Measurements from ENCODE around the gene ACOT2.
A peak's percentile ranks its signal among the peaks of the same experiment; 100 is the strongest.
"Not testable (repeated sequence)": the region's sequence is repeated elsewhere in the genome, so short reads cannot be mapped to it uniquely, and the experiment has no call there.

ACOT2 gene

GRCh38 chr14:73568886-73569184 is 178 bp upstream of the ACOT2 start:
- not testable (repeated sequence) for DNase-seq

GRCh38 chr14:73570913-73571312 is 1.9 kb downstream of the ACOT2 start:
- DNase-seq = not testable (repeated sequence)

DNA sequence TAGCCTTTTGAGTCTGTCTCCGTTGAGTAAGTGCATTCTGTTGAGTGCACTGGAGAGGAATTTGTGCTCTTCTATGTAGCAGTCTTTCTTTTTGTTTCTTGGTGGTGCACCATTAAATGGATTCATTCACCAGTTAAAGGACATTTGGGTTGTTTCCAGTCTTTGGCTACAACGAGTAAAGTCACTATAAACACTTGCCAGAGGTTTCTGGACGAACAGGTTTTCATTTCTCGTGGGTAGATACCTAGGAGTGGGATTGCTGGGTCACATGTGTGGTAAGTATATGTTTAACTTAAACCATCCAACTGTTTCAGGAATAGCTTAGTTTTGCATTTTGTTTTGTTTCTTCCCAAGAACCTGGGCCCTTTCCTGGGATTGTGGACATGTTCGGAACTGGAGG is 4.0 kb downstream of the ACOT2 start:
- not testable (repeated sequence) for DNase-seq

GRCh38 chr14:73573740-73574139 is 4.7 kb downstream of the ACOT2 start:
- DNase-seq = not testable (repeated sequence)

GRCh38 chr14:73574251-73574650 is 5.2 kb downstream of the ACOT2 start:
- DNase-seq = not testable (repeated sequence)

GRCh38 chr14:73576391-73576790 is 7.4 kb downstream of the ACOT2 start:
- DNase-seq = no peak

- DNase-seq = not testable (repeated sequence)
Observed at GRCh38 chr14:73577214-73577613, 8.2 kb downstream of the ACOT2 start.

DNA sequence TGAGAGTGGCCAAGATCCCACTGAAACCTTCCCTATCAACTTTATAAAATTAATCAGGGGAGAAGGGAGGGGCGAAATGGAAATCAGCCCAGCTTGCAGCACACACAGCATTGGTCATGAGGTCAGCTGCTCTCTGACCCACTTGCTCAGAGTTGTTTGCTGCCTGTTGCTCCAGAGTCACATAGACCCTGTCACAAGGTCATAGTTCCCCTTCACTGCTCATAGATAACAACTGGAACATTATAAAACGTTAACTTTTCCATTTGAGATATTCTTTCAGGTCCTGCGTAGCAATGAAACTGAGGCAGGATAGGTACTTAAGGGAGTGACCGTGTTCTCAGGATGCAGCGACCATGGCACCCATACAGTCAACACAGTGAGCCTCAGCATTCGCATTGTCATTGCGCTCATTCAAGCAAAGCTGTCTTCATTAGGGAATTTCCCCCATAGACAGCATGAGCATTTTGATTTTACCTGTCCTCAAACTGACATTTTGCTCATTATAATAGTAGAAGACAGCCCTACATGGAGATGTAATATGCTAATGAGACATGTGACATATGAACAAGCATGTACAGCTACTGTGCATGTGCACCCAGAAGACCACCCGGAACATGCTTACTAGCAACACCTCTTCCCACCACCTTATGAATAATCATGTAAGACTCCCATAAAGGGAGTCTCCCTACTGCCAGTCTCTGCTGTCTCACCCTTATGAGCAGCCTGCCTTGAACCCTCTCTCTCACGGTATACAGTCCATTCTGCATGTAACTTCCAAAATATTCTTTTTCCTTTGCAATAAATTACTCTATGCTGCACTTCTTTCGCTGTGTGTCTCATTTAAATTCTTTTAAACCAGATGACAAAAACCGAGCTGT is 13.3 kb downstream of the ACOT2 start:
- not testable (repeated sequence) for DNase-seq

GRCh38 chr14:73588695-73589094 is 19.7 kb downstream of the ACOT2 start:
- no peak for DNase-seq

DNA sequence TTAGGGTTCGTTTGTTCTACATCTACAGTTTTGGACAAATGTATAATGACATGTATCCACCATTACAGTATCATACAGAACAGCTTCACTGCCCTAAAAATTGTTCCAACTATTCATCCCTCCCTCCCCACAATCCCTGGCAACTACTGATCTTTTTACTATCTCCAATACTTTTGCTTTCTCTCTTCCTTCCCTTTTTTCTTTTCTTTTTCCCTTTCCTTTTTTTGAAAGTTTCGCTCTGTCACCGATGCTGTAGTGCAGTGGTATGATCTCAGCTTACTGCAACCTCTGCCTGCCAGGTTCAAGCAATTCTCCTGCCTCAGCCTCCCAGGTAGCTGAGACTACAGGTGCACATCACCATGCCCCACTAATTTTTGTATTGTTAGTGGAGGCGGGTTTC is 20.1 kb downstream of the ACOT2 start:
- no peak for DNase-seq

DNA sequence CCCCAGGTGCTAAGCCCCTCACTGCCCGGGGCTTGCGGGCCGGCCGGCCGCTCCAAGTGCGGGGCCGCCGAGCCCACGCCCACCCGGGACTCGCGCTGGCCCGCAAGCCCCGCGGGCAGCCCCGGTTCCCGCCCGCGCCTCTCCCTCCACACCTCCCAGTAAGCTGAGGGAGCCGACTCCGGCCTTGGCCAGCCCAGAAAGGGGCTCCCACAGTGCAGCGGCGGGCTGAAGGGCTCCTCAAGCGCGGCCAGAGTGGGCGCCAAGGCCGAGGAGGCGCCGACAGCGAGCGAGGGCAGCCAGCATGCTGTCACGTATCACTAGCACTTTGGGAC is 21.6 kb downstream of the ACOT2 start:
- DNase-seq = not testable (repeated sequence)

DNA sequence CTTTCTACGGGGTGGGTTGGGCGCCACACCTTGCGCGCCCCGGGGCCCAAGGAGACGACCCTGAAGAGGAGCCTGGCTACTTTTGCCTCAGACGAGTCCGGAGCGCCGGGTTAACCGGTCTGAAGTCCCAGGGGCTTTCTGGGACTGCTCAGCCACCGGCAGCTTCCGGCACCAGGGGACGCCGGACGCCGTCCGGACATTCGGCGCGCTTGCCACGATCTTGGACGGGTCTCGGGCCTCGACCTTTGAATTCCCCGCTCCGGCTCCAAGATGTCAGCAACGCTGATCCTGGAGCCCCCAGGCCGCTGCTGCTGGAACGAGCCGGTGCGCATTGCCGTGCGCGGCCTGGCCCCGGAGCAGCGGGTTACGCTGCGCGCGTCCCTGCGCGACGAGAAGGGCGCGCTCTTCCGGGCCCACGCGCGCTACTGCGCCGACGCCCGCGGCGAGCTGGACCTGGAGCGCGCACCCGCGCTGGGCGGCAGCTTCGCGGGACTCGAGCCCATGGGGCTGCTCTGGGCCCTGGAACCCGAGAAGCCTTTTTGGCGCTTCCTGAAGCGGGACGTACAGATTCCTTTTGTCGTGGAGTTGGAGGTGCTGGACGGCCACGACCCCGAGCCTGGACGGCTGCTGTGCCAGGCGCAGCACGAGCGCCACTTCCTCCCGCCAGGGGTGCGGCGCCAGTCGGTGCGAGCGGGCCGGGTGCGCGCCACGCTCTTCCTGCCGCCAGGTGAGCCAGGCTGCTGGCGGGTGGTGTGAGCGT is 22.9 kb downstream of the ACOT2 start, which contains the start of gene ACOT4:
TSS of gene ACOT4 (plus strand) at position 184 of the 760 bp plus-strand sequence. CDS start at position 271, 87 bp downstream.
- peak; percentile 38 for DNase-seq

DNA sequence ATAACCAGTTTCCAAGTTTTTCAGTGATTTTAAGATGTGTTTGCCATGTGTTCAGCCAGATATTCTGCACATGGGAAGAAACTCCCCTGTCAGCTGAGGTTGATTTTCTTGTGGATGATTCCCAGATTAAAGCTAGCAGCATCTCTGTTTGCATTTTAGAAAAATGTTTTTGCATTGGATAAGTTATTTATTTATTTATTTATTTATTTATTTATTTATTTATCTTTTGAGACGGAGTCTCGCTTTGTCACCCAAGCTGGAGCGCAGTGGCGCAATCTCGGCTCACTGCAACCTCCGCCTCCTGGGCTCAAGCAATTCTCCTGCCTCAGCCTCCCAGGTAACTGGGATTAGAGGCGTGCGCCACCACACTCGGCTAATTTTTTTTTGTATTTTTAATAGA is 25.5 kb downstream of the ACOT2 start:
- DNase-seq = no peak

GRCh38 chr14:73599499-73599898 is 30.5 kb downstream of the ACOT2 start:
- DNase-seq = no peak

GRCh38 chr14:73602994-73603393 is 34.0 kb downstream of the ACOT2 start:
- DNase-seq = no peak

GRCh38 chr14:73606271-73606670 is 37.3 kb downstream of the ACOT2 start:
- DNase-seq = no peak

DNA sequence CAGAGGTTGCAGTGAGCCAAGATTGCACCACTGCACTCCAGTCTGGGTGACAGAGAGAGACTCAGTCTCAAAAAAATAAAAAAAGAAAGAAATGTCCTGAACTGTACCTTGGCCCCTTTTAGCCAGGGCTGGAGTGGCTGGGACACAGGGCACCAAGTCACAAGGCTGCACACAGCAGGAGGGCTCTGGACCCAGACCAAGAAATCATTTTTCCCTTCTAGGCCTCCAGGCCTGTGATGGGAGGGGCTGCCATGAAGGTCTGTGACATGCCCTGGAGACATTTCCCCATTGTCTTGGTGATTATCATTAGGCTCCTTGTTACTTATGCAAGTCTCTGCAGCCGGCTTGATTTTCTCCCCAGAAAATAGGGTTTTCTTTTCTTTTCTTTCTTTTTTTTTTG is 38.2 kb downstream of the ACOT2 start:
- no peak for DNase-seq

GRCh38 chr14:73610687-73611086 is 41.7 kb downstream of the ACOT2 start:
- no peak for DNase-seq

DNA sequence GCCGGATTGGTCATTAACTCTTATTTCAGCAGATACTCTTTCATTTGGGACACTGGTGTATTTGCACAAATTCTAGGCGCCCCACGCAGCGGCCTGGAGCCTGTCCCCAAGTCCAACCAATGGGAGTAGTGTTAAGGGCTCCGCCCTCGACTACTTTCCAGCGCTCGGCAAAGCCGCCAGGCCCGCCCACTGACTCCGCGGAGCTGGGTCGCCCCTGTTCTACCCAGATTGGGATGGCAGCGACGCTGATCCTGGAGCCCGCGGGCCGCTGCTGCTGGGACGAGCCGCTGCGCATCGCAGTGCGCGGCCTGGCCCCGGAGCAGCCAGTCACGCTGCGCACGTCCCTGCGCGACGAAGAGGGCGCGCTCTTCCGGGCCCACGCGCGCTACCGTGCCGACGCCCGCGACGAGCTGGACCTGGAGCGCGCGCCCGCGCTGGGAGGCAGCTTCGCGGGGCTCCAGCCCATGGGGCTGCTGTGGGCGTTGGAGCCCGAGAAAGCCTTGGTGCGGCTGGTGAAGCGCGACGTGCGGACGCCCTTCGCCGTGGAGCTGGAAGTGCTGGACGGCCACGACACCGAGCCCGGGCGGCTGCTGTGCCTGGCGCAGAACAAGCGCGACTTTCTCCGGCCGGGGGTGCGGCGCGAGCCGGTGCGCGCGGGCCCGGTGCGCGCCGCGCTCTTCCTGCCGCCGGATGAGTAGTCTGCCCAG is 43.5 kb downstream of the ACOT2 start, which contains the start of gene ACOT6:
TSS of gene ACOT6 (plus strand) at position 179 of the 707 bp plus-strand sequence. CDS start at position 234, 55 bp downstream.
- peak; percentile 48 for DNase-seq

DNA sequence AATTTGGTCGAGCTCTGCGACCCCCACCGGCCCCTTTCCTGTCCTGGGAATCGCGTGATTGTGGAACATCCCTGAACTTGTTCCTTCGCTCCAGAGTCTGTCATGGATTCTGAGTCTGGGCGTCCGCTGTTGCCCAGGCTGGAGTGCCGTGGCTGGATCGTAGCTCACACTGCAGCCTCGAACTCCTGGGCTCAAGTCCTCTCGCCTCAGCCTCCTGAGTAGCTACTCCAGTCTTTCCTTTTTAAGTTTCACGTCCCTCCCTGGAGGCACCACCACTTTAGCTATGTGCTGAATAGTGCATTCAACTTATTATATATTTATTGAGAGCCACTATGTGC is 44.0 kb downstream of the ACOT2 start:
- no peak for DNase-seq

GRCh38 chr14:73613419-73613963 is 44.5 kb downstream of the ACOT2 start:
- DNase-seq = no peak

- DNase-seq = no peak
Observed at GRCh38 chr14:73616831-73617230, 47.8 kb downstream of the ACOT2 start.

DNA sequence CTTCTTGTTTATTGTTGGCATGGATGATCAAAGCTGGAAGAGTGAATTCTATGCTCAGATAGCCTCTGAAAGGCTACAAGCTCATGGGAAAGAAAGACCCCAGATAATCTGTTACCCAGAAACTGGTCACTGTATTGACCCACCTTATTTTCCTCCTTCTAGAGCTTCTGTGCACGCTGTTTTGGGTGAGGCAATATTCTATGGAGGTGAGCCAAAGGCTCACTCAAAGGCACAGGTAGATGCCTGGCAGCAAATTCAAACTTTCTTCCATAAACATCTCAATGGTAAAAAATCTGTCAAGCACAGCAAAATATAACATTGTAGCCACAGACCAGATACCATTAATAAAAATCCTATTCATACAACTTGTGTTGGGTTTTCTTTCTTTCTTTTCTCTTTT is 50.5 kb downstream of the ACOT2 start:
- DNase-seq = no peak

All from activated gamma-delta T cell (primary cell).